Upper lobe of left lung (tissue), 6 donors: ENCODE results near the gene TAPBP. TPM values are rescaled to one million over a fixed set of nuclear protein-coding genes. Genes with fewer than 3 reads are reported as not detected.

Experiments used
- ATAC-seq, 2 donors: fragments of 200-7000 bp; cut with Tn5 transposase; one replicate each; pipeline ENCODE4 v1.9.1; 2022; ENCODE audit warnings: mild to moderate bottlenecking in 2 of 2, moderate library complexity in 2 of 2; ENCODE audit not compliant: low FRiP score in 2 of 2
- DNase-seq, 2 donors: peaks; one replicate each; pipeline ENCODE4 v3.0.0-alpha.2; 2019 to 2020
- H3K27ac ChIP-seq, 4 donors: fragments of 200-600 bp; sonication (generic); one replicate each; pipeline ENCODE4 v1.5.1; 2016 to 2019
- H3K27me3 ChIP-seq, 4 donors: fragments of 200-600 bp; sonication (generic); one replicate each; pipeline ENCODE4 v1.5.1; 2017 to 2019
- H3K36me3 ChIP-seq, 4 donors: fragments of 200-600 bp; sonication (generic); one replicate each; pipeline ENCODE4 v1.5.1; 2016 to 2019
- H3K4me1 ChIP-seq, 4 donors: fragments of 200-600 bp; sonication (generic); one replicate each; pipeline ENCODE4 v1.5.1; 2018 to 2019
- H3K4me3 ChIP-seq, 4 donors: fragments of 200-600 bp; sonication (generic); one replicate each; pipeline ENCODE4 v1.5.1; 2017 to 2019; ENCODE audit warnings: mild to moderate bottlenecking in 2 of 4, moderate library complexity in 1 of 4
- H3K9me3 ChIP-seq, 4 donors: fragments of 200-600 bp; sonication (generic); one replicate each; pipeline ENCODE4 v1.5.1; 2018 to 2019
- EP300 ChIP-seq, 4 donors: sonication (generic); formaldehyde crosslinking; IDR thresholded peaks; one replicate each; pipeline ENCODE4 v1.5.1; 2017; ENCODE audit warnings: antibody characterized with exemption in 4 of 4, control low read depth in 2 of 4
- POLR2A ChIP-seq, 4 donors: fragments of 450-650 bp; IDR thresholded peaks; one replicate each; pipeline ENCODE4 v1.5.1; 2016 to 2017; ENCODE audit warnings: antibody characterized with exemption in 4 of 4, mild to moderate bottlenecking in 2 of 4
- POLR2AphosphoS5 ChIP-seq, 2 donors: sonication (generic); formaldehyde crosslinking; IDR thresholded peaks; one replicate each; pipeline ENCODE4 v1.5.1; 2017; ENCODE audit warnings: antibody characterized with exemption in 2 of 2
- WGBS, 2 donors: methylation state at CpG; one replicate each; pipeline ENCODE4 v1.1.5; 2017 to 2018; 5-methylcytosine and 5-hydroxymethylcytosine counted together
- total RNA-seq, 6 donors: library from RNA; depleted of rRNA in 4 of 6; stranded (reverse); fragments of >200 nt in 4 of 6; gene quantifications; one replicate each; pipeline versions ENCODE4 v1.1.0 to v1.2.1, GENCODE V29; 2016 to 2021
- TF ChIP-seq, protein P1 (sequence below), 6 experiments: fragments of 450-650 bp in 4 of 6; fragments of 200-600 bp in 2 of 6; sonication (generic) in 2 of 6; IDR thresholded peaks; one replicate each; pipeline ENCODE4 v1.5.1; 2016 to 2019; ENCODE audit warnings: antibody characterized with exemption in 6 of 6
- donor health status: DM: no; HTN: no; CAD: no; lungs with moderate emphysema.
- donor health status: DM: no; HTN: yes; CAD: no; lungs with severe emphysema.

The TAPBP gene
- total RNA-seq, 6 donors from 2014 or later = 131 to 310 (median 221) TPM

- TF ChIP-seq EP300 (IDR thresholded peaks at IDR 0.05) (peak in 1 of 4 donors; percentile 30), POLR2AphosphoS5 (IDR thresholded peaks at IDR 0.05) (peak; percentile 38 to 63), POLR2A (IDR thresholded peaks at IDR 0.05) (no peak)
- TF ChIP-seq, protein P1, sequence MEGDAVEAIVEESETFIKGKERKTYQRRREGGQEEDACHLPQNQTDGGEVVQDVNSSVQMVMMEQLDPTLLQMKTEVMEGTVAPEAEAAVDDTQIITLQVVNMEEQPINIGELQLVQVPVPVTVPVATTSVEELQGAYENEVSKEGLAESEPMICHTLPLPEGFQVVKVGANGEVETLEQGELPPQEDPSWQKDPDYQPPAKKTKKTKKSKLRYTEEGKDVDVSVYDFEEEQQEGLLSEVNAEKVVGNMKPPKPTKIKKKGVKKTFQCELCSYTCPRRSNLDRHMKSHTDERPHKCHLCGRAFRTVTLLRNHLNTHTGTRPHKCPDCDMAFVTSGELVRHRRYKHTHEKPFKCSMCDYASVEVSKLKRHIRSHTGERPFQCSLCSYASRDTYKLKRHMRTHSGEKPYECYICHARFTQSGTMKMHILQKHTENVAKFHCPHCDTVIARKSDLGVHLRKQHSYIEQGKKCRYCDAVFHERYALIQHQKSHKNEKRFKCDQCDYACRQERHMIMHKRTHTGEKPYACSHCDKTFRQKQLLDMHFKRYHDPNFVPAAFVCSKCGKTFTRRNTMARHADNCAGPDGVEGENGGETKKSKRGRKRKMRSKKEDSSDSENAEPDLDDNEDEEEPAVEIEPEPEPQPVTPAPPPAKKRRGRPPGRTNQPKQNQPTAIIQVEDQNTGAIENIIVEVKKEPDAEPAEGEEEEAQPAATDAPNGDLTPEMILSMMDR (IDR thresholded peaks at IDR 0.05) = no peak
- peaks cover 45 to 66% (median 56%) of the 10 kb centered on the region in 4 donors for H3K4me1 ChIP-seq
- H3K9me3 ChIP-seq = no peaks in the 10 kb centered on the region
- ATAC-seq = peak; percentile 60 to 71
- H3K27ac ChIP-seq = peak overlapping the region; percentile 94 to 99 (median 98)
- peak overlapping the region in 3 of 4 donors; percentile 71 to 84 (median 78) for H3K4me3 ChIP-seq
- peaks cover 0 to 35% (median 25%) of the 10 kb centered on the region in 4 donors for H3K36me3 ChIP-seq
- H3K27me3 ChIP-seq = no peaks in the 10 kb centered on the region
- 0 to 2% methylated on average over 10 of the region's 10 CpGs for WGBS, 2 donors
- DNase-seq = peak in 1 of 2 donors; percentile 87
Observed at GRCh38 chr6:33314515-33314942, 651 bp upstream of the TAPBP start.

DNA sequence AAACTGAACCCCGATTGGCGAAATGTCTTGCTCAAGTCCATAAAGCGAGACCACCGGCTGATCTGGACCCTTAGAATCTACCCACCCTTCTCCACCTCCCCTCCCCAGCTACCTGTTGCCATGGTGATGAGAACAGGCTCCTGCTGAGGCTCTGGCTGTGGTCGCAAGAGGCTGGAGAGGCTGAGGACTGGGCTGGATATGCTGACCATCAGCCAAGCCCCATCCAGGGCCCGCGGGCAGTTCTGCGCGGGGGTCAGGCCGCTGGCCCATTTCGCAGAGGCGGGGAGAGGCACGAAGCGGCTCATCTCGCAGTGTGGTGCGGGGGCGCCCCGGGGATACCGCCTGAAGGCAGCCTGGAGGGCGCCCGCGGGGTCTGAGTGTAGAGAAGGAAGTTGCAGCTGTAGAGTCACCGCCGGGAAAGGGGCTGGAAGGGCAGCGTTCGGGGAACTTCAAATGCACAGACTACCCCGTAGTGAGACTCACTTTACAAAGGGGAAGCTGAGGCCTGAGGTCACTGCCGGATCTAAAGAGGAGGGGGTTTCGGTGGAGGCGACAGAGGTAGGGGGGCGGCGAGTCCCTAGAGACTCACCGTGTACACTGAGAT lies 671 bp downstream of the TAPBP start:
- Histone ChIP-seq H3K27ac (peak overlapping the region; percentile 94 to 99 (median 98)), H3K27me3 (no peaks in the 10 kb centered on the region), H3K4me1 (peaks cover 38 to 59% (median 45%) of the 10 kb centered on the region in 4 donors), H3K36me3 (peaks cover 0 to 34% (median 14%) of the 10 kb centered on the region in 4 donors), H3K9me3 (no peaks in the 10 kb centered on the region), H3K4me3 (peak overlapping the region; percentile 71 to 85 (median 81))
- ATAC-seq (peak; percentile 2 to 33), DNase-seq (peak; percentile 77 to 89)
- TF ChIP-seq EP300 (IDR thresholded peaks at IDR 0.05) (no peak), POLR2AphosphoS5 (IDR thresholded peaks at IDR 0.05) (peak in 1 of 2 donors; percentile 26)
- TF ChIP-seq, protein P1 (IDR thresholded peaks at IDR 0.05) = peak in 1 of 6 experiments; percentile 1
- 0 to 1% methylated on average over 26 to 32 of the region's 33 CpGs for WGBS, 2 donors

DNA sequence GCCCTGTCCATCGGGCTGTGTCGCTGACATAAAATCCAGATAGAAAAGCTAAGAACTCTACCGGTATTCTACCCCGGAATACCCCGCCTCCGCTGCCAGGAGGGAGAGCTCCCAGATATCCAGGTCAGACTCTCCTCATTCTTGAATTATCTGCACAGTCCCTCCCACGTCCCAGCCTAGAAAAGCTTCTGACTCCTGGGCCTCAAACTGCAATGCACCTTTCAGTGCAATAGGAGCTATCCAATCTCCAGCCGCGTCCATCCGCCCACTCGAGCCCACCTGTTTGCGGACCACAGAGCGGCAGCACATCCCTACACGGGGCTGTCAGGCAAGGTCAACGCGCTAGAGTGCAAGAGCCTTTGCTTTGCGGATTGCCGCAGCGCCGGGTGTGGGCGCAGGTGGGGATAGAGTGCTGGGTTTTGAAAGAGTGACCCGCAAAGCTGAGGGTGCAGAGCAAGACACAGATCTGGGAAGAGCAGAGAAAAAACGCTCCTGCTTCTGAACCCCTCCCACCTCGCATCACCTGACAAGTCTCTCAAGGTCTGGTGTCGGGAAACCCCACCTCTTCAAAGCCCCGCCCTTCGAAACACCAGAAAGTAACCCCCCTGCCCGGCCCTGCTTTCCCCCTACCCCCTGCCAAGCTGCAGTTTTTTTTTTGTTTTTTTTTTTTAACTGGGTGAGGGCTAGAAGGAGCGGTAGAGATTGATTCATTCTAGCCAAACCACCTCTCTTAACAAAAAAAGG lies 1.3 kb downstream of the TAPBP start:
- WGBS, 2 donors = 7 to 12% methylated on average over 28 to 29 of the region's 29 CpGs
- Histone ChIP-seq H3K27ac (peak overlapping the region; percentile 94 to 99 (median 98)), H3K4me3 (peak overlapping the region; percentile 71 to 85 (median 81)), H3K36me3 (peaks cover 0 to 37% (median 14%) of the 10 kb centered on the region in 4 donors), H3K27me3 (no peaks in the 10 kb centered on the region), H3K4me1 (peaks cover 38 to 57% (median 44%) of the 10 kb centered on the region in 4 donors), H3K9me3 (no peaks in the 10 kb centered on the region)
- DNase-seq = peak; percentile 77 to 96
- TF ChIP-seq POLR2A (IDR thresholded peaks at IDR 0.05) (no peak), EP300 (IDR thresholded peaks at IDR 0.05) (no peak), POLR2AphosphoS5 (IDR thresholded peaks at IDR 0.05) (peak; percentile 4 to 12)
- TF ChIP-seq, protein P1 (IDR thresholded peaks at IDR 0.05) = peak in 1 of 6 experiments; percentile 3
- ATAC-seq = peak; percentile 14 to 56

DNA sequence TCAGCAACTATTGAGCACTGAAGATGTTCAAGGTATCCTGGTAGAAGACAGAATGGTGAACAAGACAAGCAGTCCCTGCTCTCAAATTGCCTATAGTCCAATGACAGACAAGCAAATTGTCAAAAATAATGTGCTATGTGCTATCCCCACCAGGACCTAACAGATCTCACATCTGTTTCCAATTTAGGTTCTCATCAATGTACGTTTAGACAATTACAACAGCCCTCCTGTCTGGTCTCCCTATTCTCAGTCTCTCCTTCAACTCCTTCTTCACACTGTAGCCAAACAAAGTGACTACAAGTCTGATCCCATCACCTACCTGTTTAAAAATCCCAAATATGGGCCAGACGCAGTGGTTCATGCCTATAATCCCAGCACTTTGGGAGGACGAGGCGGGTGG lies 7.5 kb downstream of the TAPBP start:
- Histone ChIP-seq H3K4me3 (no peak overlapping the region), H3K27me3 (no peaks in the 10 kb centered on the region), H3K36me3 (peaks cover 9 to 73% (median 47%) of the 10 kb centered on the region in 4 donors), H3K4me1 (peaks cover 7 to 40% (median 11%) of the 10 kb centered on the region in 4 donors), H3K27ac (no peak overlapping the region), H3K9me3 (no peaks in the 10 kb centered on the region)
- TF ChIP-seq, protein P1 (IDR thresholded peaks at IDR 0.05) = no peak
- ATAC-seq (no peak), DNase-seq (no peak)
- 83 to 84% methylated on average over 4 of the region's 4 CpGs for WGBS, 2 donors
